Measurements from ENCODE around the gene TMEM234.

Gene TMEM234

GRCh38 chr1:32239337-32239736 lies 17.2 kb upstream of the TMEM234 start:
- DNase-seq = peak; percentile 66

GRCh38 chr1:32234792-32235191 lies 12.6 kb upstream of the TMEM234 start:
- no peak for DNase-seq

- no peak for DNase-seq
These were observed 10.6 kb upstream of the TMEM234 start for GRCh38 chr1:32232558-32233304.

GRCh38 chr1:32231843-32232432 lies 9.8 kb upstream of the TMEM234 start:
- no peak for DNase-seq

GRCh38 chr1:32228771-32229170 lies 6.6 kb upstream of the TMEM234 start:
- DNase-seq = no peak

GRCh38 chr1:32224285-32224684 lies 2.1 kb upstream of the TMEM234 start:
- no peak for DNase-seq

- no peak for DNase-seq
These were observed 1.5 kb upstream of the TMEM234 start for GRCh38 chr1:32223683-32224082.

GRCh38 chr1:32221581-32221979 lies 573 bp downstream of the TMEM234 start:
- DNase-seq = no peak

GRCh38 chr1:32220746-32221580 lies 1.2 kb downstream of the TMEM234 start:
- DNase-seq = no peak

- DNase-seq = no peak
These were observed 3.1 kb downstream of the TMEM234 start for GRCh38 chr1:32219022-32219421.

GRCh38 chr1:32216566-32216965 lies 5.6 kb downstream of the TMEM234 start:
- DNase-seq = no peak

- DNase-seq = peak; percentile 46
These were observed 6.3 kb downstream of the TMEM234 start for GRCh38 chr1:32215629-32216480.

- DNase-seq = peak; percentile 88
These were observed 13.2 kb downstream of the TMEM234 start, which contains the start of gene DCDC2B for GRCh38 chr1:32208891-32209328. Gene DCDC2B (plus strand): TSS chr1:32209089. CDS start chr1:32209094, 5 bp downstream.

GRCh38 chr1:32208469-32208868 lies 13.7 kb downstream of the TMEM234 start:
- DNase-seq = no peak

GRCh38 chr1:32205401-32206370 lies 16.5 kb downstream of the TMEM234 start, which contains the start of gene IQCC:
Gene IQCC (plus strand): TSS chr1:32205671. CDS start chr1:32205682, 11 bp downstream.
- DNase-seq = peak; percentile 91

GRCh38 chr1:32204943-32205361 lies 17.2 kb downstream of the TMEM234 start:
- DNase-seq = no peak

- DNase-seq = peak; percentile 55
These were observed 20.9 kb downstream of the TMEM234 start for GRCh38 chr1:32201011-32201855.

- DNase-seq = peak; percentile 92
These were observed 21.7 kb downstream of the TMEM234 start, which contains the start of gene CCDC28B for GRCh38 chr1:32200226-32201010. Gene CCDC28B (plus strand): TSS chr1:32200595. CDS start chr1:32201936, 1,341 bp downstream.

- peak; percentile 86 for DNase-seq
These were observed 22.5 kb downstream of the TMEM234 start for GRCh38 chr1:32199717-32200072.
